Stimulated activated CD4-positive, alpha-beta T cell treated with anti-CD3 and anti-CD28 coated beads, Interleukin-12 subunit alpha, Interleukin-12 subunit beta, amount 100 ng/mL, for 48 hours (primary cell): ENCODE measurements around the gene CCDC112.
A peak's percentile ranks its signal among the peaks of the same experiment; 100 is the strongest.
"Not testable (repeated sequence)": the region's sequence is repeated elsewhere in the genome, so short reads cannot be mapped to it uniquely, and the experiment has no call there.

Source experiments
- DNase-seq, 3 donors: peaks; one replicate each; pipeline ENCODE4 v3.0.0-alpha.2; 2020; ENCODE audit warnings: low read depth in 2 of 3, low spot score in 1 of 3

Gene CCDC112

DNA sequence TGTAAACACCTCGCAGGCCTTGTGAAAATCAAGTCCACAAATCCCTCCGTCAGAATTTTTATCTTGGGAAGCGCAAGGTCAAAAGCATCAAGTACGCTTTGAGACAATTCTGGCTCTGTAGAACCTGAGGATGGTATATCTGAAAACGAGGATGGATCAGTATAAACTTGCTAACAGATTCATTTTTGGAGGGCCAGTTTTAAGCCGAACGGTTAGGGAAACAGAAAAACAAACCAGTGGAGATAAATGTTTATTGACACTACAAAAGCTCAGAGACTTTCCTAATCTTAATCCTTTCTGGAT, 33.4 kb downstream of the CCDC112 start:
- no peak for DNase-seq

DNA sequence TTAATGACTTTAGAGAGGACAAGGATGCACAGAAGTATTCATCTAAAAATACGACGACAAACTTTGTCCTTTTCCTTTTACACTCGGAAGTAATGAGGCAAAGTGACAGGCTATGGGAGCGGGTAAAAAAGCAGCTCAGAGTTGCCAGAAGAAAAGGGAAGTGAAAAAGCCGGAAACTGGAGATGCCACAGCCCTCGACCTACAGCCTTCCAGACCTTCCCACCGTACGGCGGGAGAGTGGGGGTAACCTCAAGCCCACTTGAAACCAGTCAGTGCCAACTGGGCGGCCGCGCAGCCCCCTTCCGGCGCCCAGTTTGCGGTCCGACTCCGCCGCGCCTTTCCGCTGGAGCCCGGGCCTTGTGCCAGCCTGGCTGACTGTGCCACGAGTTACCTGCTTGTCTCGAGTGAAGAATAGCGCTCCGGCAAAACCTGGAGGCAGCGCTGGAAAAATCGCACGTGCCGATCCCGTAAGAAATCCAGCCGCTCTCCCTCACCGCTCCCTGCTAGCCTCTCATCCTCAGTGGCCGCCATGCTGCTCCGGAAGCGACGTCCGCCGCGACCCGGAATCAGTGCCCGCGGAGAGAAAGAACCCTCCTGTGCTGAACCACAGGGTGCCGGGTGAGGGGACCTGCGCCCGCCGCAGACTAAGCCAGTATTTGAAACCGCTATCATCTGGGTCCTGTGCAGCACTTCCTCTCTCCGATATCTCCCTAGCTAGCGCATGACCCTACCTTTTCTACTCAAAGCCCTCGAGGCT, 34.0 kb downstream of the CCDC112 start, which contains the start of gene PGGT1B:
TSS of gene PGGT1B (minus strand) at position 557 of the 757 bp plus-strand sequence. CDS start at position 531, 26 bp downstream.
- peak; percentile 54 to 66 (median 56) for DNase-seq

DNA sequence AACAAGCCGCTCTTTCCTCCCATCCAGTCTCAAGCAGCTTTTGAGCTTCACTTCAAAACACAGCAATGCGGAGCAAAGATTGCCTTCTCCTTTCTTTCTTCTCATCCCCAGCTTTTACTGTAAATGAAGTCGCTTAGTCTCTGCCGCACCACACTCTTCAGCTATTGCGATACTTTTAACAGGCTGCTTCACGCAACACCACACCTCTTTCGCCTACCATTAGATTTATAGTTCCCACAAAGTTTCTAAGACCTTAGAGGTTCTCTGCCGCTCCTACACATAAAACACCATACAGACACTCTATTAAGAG, 34.5 kb downstream of the CCDC112 start:
- no peak for DNase-seq

DNA sequence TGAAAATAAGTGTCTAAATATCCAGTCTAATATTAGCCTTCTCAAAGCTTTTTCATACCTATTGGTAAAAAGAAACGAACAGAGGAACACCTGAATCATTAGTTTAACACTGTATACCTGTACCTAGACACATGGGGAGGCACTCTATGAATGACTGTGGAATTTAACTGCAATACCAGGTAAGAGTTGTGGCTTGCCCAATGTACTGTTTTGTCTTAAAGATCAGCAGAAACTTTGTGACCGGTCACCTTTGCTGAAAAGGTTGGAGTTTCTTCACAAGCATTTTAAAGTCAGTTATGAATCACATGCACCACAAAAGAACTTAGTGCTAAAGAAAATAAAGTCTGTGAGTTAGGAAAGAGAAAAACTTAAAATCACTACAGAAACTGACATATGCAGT, 36.2 kb downstream of the CCDC112 start:
- no peak for DNase-seq

DNA sequence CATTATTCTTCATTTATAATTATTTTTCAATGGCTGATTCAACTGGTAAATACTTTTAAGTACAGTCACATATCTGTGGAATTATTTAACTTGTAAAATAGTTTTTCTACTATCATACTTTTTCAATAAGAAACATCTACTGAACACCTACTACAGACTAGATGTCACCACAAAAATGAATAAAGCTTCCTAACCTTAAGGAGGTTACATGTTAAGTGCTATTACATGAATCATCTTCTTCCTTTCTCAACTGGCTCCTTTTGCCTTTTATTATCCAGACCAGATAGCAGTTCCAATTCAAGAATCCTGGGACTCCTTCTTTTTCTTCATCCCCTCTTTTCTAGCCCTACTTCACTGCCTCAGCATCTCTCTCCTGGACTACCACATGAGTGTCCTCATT, 38.5 kb downstream of the CCDC112 start:
- DNase-seq = no peak

DNA sequence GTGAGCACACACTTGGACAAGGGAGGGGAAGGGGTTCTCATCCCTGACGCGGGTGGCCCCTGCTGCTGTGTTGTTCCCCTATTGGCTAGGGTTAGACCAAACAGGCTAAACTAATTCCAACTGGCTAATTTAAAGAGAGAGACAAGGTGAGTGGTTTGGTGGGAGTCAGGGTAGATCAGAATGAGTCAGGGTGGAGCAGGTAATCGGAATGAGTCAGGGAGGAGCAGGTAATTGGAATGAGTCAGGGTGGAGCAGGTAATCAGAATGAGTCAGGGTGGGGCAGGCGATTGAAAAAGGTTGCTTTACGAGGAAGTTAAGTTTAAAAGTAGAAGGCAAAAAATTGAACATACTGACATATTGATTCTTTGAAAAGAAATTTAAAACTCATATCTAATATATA, 47.1 kb downstream of the CCDC112 start:
- DNase-seq = not testable (repeated sequence)

DNA sequence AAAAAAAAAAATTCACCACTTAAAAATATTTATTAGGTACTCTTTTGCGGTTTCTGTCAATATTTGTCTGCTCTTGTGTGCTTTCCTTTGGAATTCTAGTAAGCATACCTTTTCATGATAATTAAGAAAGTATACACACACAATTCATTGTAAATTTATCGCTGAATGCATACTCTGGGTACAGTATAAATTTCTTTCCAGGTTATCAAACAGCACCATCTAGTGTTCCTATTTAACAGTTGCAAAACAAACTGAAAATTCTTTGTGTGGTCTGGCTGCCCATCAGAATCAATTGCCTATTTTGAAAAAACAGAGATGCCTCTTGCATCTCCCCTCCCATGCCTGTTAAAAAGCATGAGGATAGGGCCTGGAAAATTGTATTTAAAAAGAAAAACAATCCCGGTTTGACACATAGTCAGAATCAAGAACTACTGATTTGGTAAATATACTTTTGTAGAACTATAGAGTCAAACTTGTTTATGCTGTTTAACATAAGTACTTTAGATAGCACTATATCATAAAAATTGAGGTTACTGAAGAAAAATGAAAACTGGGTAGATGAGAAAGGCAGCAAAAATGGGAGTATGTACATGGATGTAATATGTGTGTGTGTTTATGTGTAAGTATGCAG, 50.0 kb downstream of the CCDC112 start:
- DNase-seq = no peak

DNA sequence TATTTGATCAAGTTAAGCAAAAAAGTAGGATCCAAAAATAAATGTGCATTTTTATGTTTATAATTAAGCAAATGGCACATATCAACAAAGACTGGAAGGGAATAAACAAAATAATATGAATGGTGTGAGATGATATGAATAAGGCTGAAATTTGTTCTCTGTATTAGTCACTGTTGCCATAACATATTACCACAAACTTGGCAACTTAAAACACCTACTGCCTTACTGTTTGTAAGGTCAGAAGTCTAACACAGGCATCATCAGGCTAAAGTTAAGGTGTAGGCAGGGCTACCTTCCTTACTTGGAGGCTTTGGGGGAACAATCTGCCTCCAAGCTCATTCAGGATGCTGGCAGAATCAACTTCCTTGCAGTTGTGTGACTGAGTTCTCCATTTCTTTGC, 53.0 kb downstream of the CCDC112 start:
- no peak for DNase-seq

DNA sequence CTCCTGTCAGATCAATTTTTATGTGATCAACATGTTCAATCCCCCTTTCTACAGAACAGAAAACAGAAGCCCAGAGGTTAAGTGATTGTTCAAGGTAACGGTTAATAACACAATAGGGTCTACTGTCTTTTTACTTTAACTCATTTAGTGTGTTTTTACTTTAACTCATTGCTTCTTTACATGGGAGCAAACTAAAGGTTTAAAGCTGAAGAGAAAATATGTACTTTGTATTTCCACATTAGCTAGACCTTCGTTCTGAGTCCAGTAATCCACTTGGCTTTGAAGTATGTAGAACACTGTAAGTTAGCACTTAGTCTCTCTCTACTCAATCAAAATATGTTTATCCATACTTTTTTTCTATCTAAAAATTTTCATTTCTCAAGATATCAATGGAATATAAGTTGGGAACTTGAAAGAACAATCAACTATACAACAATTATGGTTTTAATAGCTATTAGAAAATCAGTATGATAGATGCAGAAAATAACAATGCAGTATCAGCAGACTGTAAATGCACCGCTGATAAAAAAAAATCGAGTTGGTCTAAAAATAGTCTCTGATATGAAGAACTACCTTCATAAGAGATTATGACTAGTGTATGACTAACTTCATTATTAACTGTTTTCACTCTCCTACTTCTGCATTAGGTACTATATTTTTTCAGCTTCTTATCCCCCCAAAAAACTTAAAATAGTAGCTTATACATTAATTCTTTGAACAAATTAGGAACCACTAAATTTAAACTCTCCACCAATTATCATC, 54.4 kb downstream of the CCDC112 start:
- no peak for DNase-seq

DNA sequence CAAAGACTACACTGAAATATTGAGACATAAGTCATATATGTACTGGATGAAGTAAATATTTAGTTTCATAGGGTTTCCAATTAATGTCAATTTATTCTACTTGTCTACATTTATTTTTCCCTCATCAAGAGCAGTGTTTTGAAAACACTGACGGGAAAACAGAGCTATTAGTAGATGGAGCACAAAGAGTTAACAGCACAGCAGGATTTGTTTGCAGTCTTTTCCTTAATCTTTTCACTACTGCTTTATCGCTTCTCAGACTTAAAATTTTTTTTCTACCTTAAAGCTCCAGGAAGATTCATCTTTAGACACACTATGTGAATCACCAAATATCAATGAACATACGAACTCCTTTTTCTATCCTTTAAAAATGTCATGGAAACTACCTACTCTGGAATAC, 59.4 kb downstream of the CCDC112 start:
- no peak for DNase-seq

DNA sequence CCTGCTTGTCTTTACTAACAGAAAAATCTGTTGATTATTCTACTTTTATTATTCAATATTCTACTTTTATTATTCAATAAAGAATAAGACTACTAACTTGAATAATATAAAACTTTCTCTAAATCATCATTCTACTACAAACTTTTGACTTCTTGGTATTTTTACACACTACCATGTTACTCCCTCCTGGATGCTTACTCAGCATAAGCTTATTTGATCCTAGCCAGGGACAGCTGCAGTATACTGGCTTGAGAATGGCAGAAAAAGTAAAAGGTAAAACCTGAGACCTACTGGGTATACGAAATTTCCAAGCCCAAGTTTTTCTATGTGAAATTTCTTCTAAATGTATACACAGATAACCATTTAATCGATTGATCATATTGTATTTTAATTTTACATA, 59.9 kb downstream of the CCDC112 start:
- DNase-seq = no peak

DNA sequence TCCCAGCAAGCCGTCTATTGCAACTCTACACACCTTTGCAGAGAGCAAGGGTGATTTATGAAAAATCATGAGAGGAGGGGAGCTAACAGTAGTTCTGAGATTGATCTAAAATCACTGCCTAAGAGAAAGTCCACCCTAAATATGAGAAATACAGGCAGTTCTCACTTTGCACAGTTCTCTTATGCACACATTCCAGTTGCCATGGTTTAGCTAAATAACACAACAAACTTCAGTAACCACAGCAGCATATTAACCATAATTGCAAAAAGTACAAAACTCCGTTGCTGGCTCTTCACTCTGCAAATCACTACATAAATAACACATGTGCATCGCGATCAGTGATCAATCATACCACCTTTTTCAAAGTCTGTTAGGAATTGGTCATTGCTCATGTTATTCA, 64.9 kb downstream of the CCDC112 start:
- no peak for DNase-seq

DNA sequence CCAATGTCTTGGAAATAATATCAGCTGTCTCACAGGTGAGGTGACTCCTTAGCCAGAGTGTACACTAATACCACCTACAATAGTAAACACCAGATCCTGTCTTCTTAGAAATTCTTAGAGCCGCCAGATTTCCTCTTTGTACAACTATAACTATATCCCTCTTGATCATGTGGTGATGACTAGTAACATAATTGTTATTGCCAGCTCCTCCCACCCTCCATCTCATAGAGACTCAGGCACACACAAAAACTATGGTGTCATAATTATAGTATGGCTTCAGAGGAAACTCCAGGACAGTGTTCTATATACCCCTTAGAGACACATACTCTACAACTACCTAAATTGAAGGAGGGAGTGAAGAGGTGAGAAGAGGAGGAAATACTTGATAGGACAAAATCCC, 66.8 kb downstream of the CCDC112 start:
- DNase-seq = no peak

DNA sequence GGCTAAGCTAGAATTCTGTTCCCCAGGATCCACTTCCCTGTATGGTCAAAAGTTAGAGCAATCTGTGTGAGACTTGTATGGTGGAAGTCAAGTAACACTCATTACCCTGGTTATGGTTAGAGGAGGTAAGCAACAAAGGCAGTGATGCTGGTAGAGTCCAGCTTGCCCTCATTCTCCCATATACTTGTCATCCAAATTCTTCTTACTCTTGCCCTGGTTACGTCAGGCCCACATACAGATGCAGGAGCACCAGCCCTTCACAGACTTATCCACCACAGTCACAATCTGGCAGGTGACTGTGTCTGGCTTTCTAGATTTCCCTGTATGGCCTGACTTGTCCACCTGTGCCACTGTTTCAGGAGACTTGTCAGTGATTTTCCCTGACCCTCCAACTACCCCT, 69.2 kb downstream of the CCDC112 start:
- DNase-seq = no peak
